DOHH2 (cell line): ENCODE results near the gene ITGAX.

Source experiments
- H3F3A ChIP-seq: fragments of 200-600 bp; sonication (generic), shearing (Covaris generic); 2 replicates; pipeline ENCODE4 v1.6.0; 2016; ENCODE audit warnings: antibody characterized with exemption, mild to moderate bottlenecking; ENCODE audit not compliant: control insufficient read depth, insufficient read depth
- H3K27ac ChIP-seq: fragments of 200-600 bp; sonication (generic); 2 replicates; pipeline ENCODE4 v1.5.1; 2014; ENCODE audit warnings: low read depth, mild to moderate bottlenecking, low read length, moderate library complexity
- H3K27me3 ChIP-seq: fragments of 200-600 bp; sonication (generic); 2 replicates; pipeline ENCODE4 v1.6.1; 2014; ENCODE audit warnings: mild to moderate bottlenecking, low read length, mixed read lengths; ENCODE audit not compliant: control insufficient read depth
- H3K36me3 ChIP-seq: fragments of 200-600 bp; sonication (generic); 2 replicates; pipeline ENCODE4 v1.6.1; 2014; ENCODE audit warnings: mild to moderate bottlenecking, low read length, moderate library complexity, mixed read lengths; ENCODE audit not compliant: control insufficient read depth
- H3K4me1 ChIP-seq: fragments of 200-600 bp; sonication (generic); 2 replicates; pipeline ENCODE4 v1.6.1; 2014; ENCODE audit warnings: mild to moderate bottlenecking, low read length, mixed read lengths; ENCODE audit not compliant: control insufficient read depth
- H3K4me2 ChIP-seq: fragments of 200-600 bp; sonication (generic); 2 replicates; pipeline ENCODE4 v1.6.0; 2014; ENCODE audit warnings: mild to moderate bottlenecking, low read length, moderate library complexity
- H3K4me3 ChIP-seq: fragments of 200-600 bp; sonication (generic); 2 replicates; pipeline ENCODE4 v1.5.1; 2014; ENCODE audit warnings: mild to moderate bottlenecking, low read length, mixed read lengths
- H3K79me2 ChIP-seq: fragments of 200-600 bp; sonication (generic); 2 replicates; pipeline ENCODE4 v1.6.1; 2014; ENCODE audit warnings: mild to moderate bottlenecking, low read length, mixed read lengths; ENCODE audit not compliant: control insufficient read depth
- H3K9me2 ChIP-seq: fragments of 200-600 bp; sonication (generic); replicated peaks from 2 replicates; pipeline ENCODE4 v1.6.1; 2014; ENCODE audit warnings: mild to moderate bottlenecking, low read length, mixed read lengths; ENCODE audit not compliant: control insufficient read depth
- H3K9me3 ChIP-seq: fragments of 200-600 bp; sonication (generic); 2 replicates; pipeline ENCODE4 v1.6.1; 2014; ENCODE audit warnings: antibody characterized with exemption, low read length, mixed read lengths; ENCODE audit not compliant: control insufficient read depth, insufficient read depth
- H4K20me1 ChIP-seq: fragments of 200-600 bp; sonication (generic); 2 replicates; pipeline ENCODE4 v1.6.0; 2014; ENCODE audit warnings: low read depth, mild to moderate bottlenecking, antibody characterized with exemption, low read length, moderate library complexity; ENCODE audit not compliant: control insufficient read depth, insufficient read depth
- EZH2phosphoT487 ChIP-seq: fragments of 200-600 bp; sonication (generic); IDR thresholded peaks from 2 replicates; pipeline ENCODE4 v1.6.1; 2017; ENCODE audit warnings: borderline replicate concordance, mild to moderate bottlenecking, antibody characterized with exemption, low read length, moderate library complexity, mixed read lengths
- TF ChIP-seq, protein P1 (sequence below): fragments of 200-600 bp; sonication (generic); IDR thresholded peaks from one replicate; pipeline ENCODE4 v1.5.1; 2014; ENCODE audit warnings: antibody characterized with exemption, mild to moderate bottlenecking, low read depth, low read length; ENCODE audit not compliant: poor library complexity, severe bottlenecking

ITGAX gene

DNA sequence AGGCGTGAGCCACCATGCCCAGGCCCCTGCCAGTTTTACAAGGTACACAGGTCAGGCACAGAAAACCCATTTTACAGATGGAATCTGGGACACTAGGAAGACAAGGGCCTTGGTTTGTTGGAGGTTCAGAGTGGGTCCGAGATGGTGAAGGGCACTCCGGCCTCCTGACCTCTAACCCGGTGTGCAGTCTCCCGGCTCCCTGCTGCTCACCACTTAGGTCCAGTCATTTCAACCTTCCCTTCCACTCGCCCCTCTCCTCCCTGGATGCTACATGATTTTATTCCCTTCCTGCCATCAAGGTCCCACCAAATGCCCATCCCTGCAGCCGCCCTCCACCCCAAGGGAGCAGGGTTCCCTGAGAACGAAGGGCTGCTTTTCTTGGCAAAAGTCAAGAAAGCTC is 8.7 kb downstream of the ITGAX start:
- H3K27ac ChIP-seq = no peak overlapping the region
- no peaks in the 10 kb centered on the region for H3K36me3 ChIP-seq
- peaks cover 8% of the 10 kb centered on the region for H3K4me1 ChIP-seq
- H3K9me3 ChIP-seq = no peaks in the 10 kb centered on the region
- H3K4me3 ChIP-seq = no peak overlapping the region
- TF ChIP-seq, protein P1, sequence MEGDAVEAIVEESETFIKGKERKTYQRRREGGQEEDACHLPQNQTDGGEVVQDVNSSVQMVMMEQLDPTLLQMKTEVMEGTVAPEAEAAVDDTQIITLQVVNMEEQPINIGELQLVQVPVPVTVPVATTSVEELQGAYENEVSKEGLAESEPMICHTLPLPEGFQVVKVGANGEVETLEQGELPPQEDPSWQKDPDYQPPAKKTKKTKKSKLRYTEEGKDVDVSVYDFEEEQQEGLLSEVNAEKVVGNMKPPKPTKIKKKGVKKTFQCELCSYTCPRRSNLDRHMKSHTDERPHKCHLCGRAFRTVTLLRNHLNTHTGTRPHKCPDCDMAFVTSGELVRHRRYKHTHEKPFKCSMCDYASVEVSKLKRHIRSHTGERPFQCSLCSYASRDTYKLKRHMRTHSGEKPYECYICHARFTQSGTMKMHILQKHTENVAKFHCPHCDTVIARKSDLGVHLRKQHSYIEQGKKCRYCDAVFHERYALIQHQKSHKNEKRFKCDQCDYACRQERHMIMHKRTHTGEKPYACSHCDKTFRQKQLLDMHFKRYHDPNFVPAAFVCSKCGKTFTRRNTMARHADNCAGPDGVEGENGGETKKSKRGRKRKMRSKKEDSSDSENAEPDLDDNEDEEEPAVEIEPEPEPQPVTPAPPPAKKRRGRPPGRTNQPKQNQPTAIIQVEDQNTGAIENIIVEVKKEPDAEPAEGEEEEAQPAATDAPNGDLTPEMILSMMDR = no peak
- TF ChIP-seq EZH2phosphoT487 = no peak
- no peaks in the 10 kb centered on the region for H3K9me2 ChIP-seq
- no peaks in the 10 kb centered on the region for H3K79me2 ChIP-seq
- H3K4me2 ChIP-seq = no peak overlapping the region
- no peaks in the 10 kb centered on the region for H4K20me1 ChIP-seq
- no peaks in the 10 kb centered on the region for H3K27me3 ChIP-seq
- no peaks in the 10 kb centered on the region for H3F3A ChIP-seq

DNA sequence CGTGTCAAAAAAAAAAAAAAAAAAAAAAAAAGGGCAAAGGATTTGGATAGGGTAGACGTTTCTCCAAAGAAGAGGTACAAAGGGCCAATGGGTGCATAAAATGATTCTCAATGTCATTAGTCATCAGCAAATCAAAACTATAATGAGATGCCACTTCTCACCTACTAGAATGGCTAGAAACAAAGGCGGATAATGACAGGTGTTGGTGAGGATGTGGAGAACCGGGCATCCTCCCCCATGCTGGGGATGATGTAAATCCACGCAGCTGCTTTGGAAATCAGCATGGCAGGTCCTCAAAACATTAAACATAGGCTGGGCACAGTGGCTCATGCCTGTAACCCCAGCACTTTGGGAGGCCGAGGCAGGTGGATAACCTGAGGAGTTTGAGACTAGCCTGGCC is 9.4 kb downstream of the ITGAX start:
- no peak overlapping the region for H3K4me2 ChIP-seq
- H3K4me3 ChIP-seq = no peak overlapping the region
- no peaks in the 10 kb centered on the region for H3F3A ChIP-seq
- H3K27me3 ChIP-seq = no peaks in the 10 kb centered on the region
- H3K36me3 ChIP-seq = no peaks in the 10 kb centered on the region
- H4K20me1 ChIP-seq = no peaks in the 10 kb centered on the region
- peaks cover 8% of the 10 kb centered on the region for H3K4me1 ChIP-seq
- H3K9me3 ChIP-seq = no peaks in the 10 kb centered on the region
- no peak overlapping the region for H3K27ac ChIP-seq
- TF ChIP-seq, protein P1 = no peak
- TF ChIP-seq EZH2phosphoT487 = no peak
- no peaks in the 10 kb centered on the region for H3K9me2 ChIP-seq
- no peaks in the 10 kb centered on the region for H3K79me2 ChIP-seq

DNA sequence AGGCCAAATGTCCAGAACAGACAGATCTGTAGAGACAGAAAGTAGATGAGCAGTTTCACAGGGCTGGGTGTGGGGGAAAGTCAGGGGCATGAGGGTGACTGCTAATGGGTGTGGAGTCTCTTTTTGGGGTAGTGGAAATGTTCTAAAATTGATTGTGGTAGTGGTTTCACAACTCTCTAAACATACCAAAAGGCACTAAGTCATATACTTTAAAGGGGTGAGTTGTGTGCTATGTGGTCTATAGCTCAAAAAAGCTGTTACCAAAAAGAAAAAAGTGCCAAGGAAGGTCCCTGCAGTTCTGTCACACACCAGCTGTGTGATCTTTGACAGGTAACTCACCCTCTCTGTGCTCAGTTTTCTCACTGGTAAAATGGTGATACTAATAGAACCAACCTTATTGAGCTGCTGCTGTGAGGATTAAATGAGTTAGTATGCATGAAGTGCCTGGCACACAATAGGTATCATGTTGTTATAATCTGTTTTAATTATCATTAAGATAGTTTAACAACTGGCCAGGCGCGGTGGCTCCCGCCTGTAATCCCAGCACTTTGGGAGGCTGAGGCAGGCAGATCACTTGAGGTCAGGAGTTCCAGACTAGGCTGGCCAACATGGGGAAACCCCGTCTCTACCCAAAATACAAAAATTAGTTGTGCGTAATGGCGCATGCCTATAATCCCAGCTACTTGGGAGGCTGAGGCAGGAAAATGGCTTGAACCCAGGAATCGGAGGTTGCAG is 10.3 kb downstream of the ITGAX start:
- no peaks in the 10 kb centered on the region for H4K20me1 ChIP-seq
- H3K4me3 ChIP-seq = no peak overlapping the region
- H3F3A ChIP-seq = no peaks in the 10 kb centered on the region
- no peaks in the 10 kb centered on the region for H3K79me2 ChIP-seq
- no peaks in the 10 kb centered on the region for H3K9me3 ChIP-seq
- peaks cover 8% of the 10 kb centered on the region for H3K4me1 ChIP-seq
- H3K4me2 ChIP-seq = no peak overlapping the region
- no peaks in the 10 kb centered on the region for H3K27me3 ChIP-seq
- no peak overlapping the region for H3K27ac ChIP-seq
- H3K9me2 ChIP-seq = no peaks in the 10 kb centered on the region
- TF ChIP-seq EZH2phosphoT487 = no peak
- TF ChIP-seq, protein P1 = no peak
- H3K36me3 ChIP-seq = no peaks in the 10 kb centered on the region
